Hepatocyte (in vitro differentiated cells): Measurements from ENCODE around the gene MLIP. TPM values are rescaled to one million over a fixed set of nuclear protein-coding genes. Genes with fewer than 3 reads are reported as not detected.
A peak's percentile ranks its signal among the peaks of the same experiment; 100 is the strongest.

Experiments used
- DNase-seq: peaks from one replicate; pipeline ENCODE4 v3.0.0-alpha.2; 2016; ENCODE audit warnings: low spot score
- H2AFZ ChIP-seq: fragments of 200-600 bp; sonication (generic); 2 replicates; pipeline ENCODE4 v1.6.0; 2016; ENCODE audit warnings: antibody characterized with exemption, mild to moderate bottlenecking
- H3K27ac ChIP-seq: fragments of 200-600 bp; sonication (generic); 2 replicates; pipeline ENCODE4 v1.5.1; 2016; ENCODE audit warnings: mild to moderate bottlenecking
- H3K27me3 ChIP-seq: fragments of 200-600 bp; sonication (generic); 2 replicates; pipeline ENCODE4 v1.6.1; 2016
- H3K36me3 ChIP-seq: fragments of 200-600 bp; sonication (generic); replicated peaks from 2 replicates; pipeline ENCODE4 v1.5.1; 2016; ENCODE audit warnings: low read depth; ENCODE audit not compliant: insufficient read depth
- H3K4me1 ChIP-seq: fragments of 200-600 bp; sonication (generic); 2 replicates; pipeline ENCODE4 v1.5.1; 2016; ENCODE audit warnings: mild to moderate bottlenecking, moderate library complexity; ENCODE audit not compliant: insufficient read depth
- H3K4me2 ChIP-seq: fragments of 200-600 bp; sonication (generic); 2 replicates; pipeline ENCODE4 v1.6.0; 2016
- H3K4me3 ChIP-seq: fragments of 200-600 bp; sonication (generic); 2 replicates; pipeline ENCODE4 v1.5.1; 2016; ENCODE audit warnings: mild to moderate bottlenecking
- H3K79me2 ChIP-seq: fragments of 200-600 bp; sonication (generic); 2 replicates; pipeline ENCODE4 v1.6.0; 2017; ENCODE audit warnings: mild to moderate bottlenecking
- H3K9me2 ChIP-seq: fragments of 200-600 bp; sonication (generic); replicated peaks from 2 replicates; pipeline ENCODE4 v1.6.0; 2017; ENCODE audit warnings: mild to moderate bottlenecking; ENCODE audit not compliant: insufficient read depth
- H3K9me3 ChIP-seq: fragments of 200-600 bp; sonication (generic); 2 replicates; pipeline ENCODE4 v1.5.1; 2016; ENCODE audit warnings: low read depth, mild to moderate bottlenecking
- H4K20me1 ChIP-seq: fragments of 200-600 bp; sonication (generic); 2 replicates; pipeline ENCODE4 v1.6.0; 2016; ENCODE audit warnings: mild to moderate bottlenecking; ENCODE audit not compliant: insufficient read depth, poor library complexity, severe bottlenecking
- EZH2 ChIP-seq: fragments of 200-600 bp; sonication (generic); IDR thresholded peaks from 2 replicates; pipeline ENCODE4 v1.6.1; 2016; ENCODE audit warnings: antibody characterized with exemption, mild to moderate bottlenecking, borderline replicate concordance
- EZH2phosphoT487 ChIP-seq: fragments of 200-600 bp; sonication (generic); IDR thresholded peaks from one replicate; pipeline ENCODE4 v1.6.1; 2018; ENCODE audit warnings: antibody characterized with exemption, mild to moderate bottlenecking, low read depth, moderate library complexity; ENCODE audit not compliant: unreplicated experiment, severe bottlenecking
- WGBS: methylation state at CpG from one replicate; pipeline ENCODE4 v1.1.6; 2016; ENCODE audit warnings: low lambda C conversion rate; ENCODE audit errors: missing lambda C conversion rate; 5-methylcytosine and 5-hydroxymethylcytosine counted together
- polyA plus RNA-seq: library from polyadenylated mRNA; unstranded; fragments of >200 nt; fragmentation: Nextera tagmentation; extraction: Ambion mirVana; gene quantifications from 2 replicates; pipeline ENCODE4 v1.2.1, GENCODE V29; 2016
- total RNA-seq: library from RNA; depleted of rRNA; stranded (reverse); fragments of >200 nt; gene quantifications from 2 replicates; pipeline ENCODE4 v1.2.3, GENCODE V29; 2014
- TF ChIP-seq, protein P1 (sequence below): fragments of 200-600 bp; sonication (generic); IDR thresholded peaks from 2 replicates; pipeline ENCODE4 v1.5.1; 2016; ENCODE audit warnings: antibody characterized with exemption, mild to moderate bottlenecking; ENCODE audit not compliant: poor library complexity

MLIP gene
- total and polyA plus RNA-seq, 2 experiments from 2014 or later: 1.2 to 1.5 TPM

DNA sequence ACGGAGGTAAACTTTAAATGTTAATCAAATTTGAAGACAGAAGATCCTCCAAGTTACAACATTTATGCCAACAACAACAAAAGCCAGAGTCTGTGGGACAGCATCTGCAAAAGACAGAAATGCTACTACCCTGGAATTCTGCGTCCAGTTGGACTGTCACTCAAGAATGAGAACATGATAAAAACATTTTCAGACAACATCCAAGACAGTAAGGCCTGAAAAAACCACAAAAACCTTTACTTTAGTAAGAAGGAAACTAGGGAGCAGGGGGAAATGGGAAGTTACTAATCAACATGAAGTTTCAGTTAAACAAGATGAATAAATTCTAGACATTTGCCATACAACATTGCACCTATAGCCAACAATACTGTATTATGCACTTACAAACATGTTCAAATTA lies 77.6 kb downstream of the MLIP start:
- Histone ChIP-seq H3K4me2 (no peak overlapping the region), H3K4me3 (no peak overlapping the region), H2AFZ (no peak overlapping the region), H4K20me1 (no peaks in the 10 kb centered on the region), H3K9me2 (no peaks in the 10 kb centered on the region), H3K9me3 (no peaks in the 10 kb centered on the region), H3K4me1 (no peaks in the 10 kb centered on the region), H3K27me3 (no peaks in the 10 kb centered on the region), H3K27ac (no peak overlapping the region), H3K36me3 (no peaks in the 10 kb centered on the region), H3K79me2 (no peaks in the 10 kb centered on the region)
- TF ChIP-seq, protein P1, sequence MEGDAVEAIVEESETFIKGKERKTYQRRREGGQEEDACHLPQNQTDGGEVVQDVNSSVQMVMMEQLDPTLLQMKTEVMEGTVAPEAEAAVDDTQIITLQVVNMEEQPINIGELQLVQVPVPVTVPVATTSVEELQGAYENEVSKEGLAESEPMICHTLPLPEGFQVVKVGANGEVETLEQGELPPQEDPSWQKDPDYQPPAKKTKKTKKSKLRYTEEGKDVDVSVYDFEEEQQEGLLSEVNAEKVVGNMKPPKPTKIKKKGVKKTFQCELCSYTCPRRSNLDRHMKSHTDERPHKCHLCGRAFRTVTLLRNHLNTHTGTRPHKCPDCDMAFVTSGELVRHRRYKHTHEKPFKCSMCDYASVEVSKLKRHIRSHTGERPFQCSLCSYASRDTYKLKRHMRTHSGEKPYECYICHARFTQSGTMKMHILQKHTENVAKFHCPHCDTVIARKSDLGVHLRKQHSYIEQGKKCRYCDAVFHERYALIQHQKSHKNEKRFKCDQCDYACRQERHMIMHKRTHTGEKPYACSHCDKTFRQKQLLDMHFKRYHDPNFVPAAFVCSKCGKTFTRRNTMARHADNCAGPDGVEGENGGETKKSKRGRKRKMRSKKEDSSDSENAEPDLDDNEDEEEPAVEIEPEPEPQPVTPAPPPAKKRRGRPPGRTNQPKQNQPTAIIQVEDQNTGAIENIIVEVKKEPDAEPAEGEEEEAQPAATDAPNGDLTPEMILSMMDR: no peak
- TF ChIP-seq EZH2: no peak
- no peak for TF ChIP-seq EZH2phosphoT487
- no peak for DNase-seq
- WGBS: 81% methylated on average over 2 of the region's 2 CpGs

GRCh38 chr6:54191461-54191860 lies 80.2 kb downstream of the MLIP start:
- Histone ChIP-seq H3K4me1 (no peaks in the 10 kb centered on the region), H3K79me2 (no peaks in the 10 kb centered on the region), H3K9me2 (no peaks in the 10 kb centered on the region), H3K27ac (no peak overlapping the region), H3K27me3 (no peaks in the 10 kb centered on the region), H4K20me1 (no peaks in the 10 kb centered on the region), H3K36me3 (no peaks in the 10 kb centered on the region), H3K4me2 (no peak overlapping the region), H3K9me3 (no peaks in the 10 kb centered on the region), H3K4me3 (no peak overlapping the region), H2AFZ (no peak overlapping the region)
- peak; percentile 34 for DNase-seq
- TF ChIP-seq EZH2phosphoT487 (no peak), EZH2 (no peak)
- TF ChIP-seq, protein P1: no peak
- WGBS: 84% methylated on average over 2 of the region's 2 CpGs

DNA sequence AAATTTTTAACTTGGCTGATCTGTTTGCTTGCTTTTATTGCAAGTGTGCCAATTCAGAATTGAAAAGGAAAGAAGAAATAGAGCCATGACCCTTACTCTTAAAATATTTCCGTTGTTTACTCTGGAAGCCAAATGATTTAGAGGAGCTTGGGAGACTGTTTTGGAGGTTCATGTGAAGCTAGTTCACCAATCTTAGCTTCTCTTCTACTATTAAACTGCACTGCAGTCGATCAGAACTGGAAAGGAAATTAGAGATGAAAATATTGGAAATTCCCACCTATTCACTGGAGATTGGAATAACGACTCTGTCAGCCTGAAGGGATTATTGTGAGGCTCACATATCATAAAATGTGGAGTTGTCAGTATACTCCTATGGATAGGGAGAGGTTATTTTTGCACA lies 81.8 kb downstream of the MLIP start:
- no peak overlapping the region for H2AFZ ChIP-seq
- H3K9me2 ChIP-seq: no peaks in the 10 kb centered on the region
- H3K4me1 ChIP-seq: no peaks in the 10 kb centered on the region
- no peaks in the 10 kb centered on the region for H3K27me3 ChIP-seq
- DNase-seq: no peak
- H3K9me3 ChIP-seq: no peaks in the 10 kb centered on the region
- H3K4me2 ChIP-seq: no peak overlapping the region
- no peaks in the 10 kb centered on the region for H3K79me2 ChIP-seq
- no peak overlapping the region for H3K4me3 ChIP-seq
- no peak for TF ChIP-seq EZH2
- TF ChIP-seq, protein P1: no peak
- no peak for TF ChIP-seq EZH2phosphoT487
- no peaks in the 10 kb centered on the region for H4K20me1 ChIP-seq
- 86% methylated on average over 3 of the region's 3 CpGs for WGBS
- H3K36me3 ChIP-seq: no peaks in the 10 kb centered on the region
- H3K27ac ChIP-seq: no peak overlapping the region

- peak overlapping the region; percentile 35 for H3K27ac ChIP-seq
- no peaks in the 10 kb centered on the region for H3K79me2 ChIP-seq
- H3K4me2 ChIP-seq: no peak overlapping the region
- no peaks in the 10 kb centered on the region for H3K9me2 ChIP-seq
- no peaks in the 10 kb centered on the region for H3K36me3 ChIP-seq
- WGBS: 46% methylated on average over 3 of the region's 3 CpGs
- no peaks in the 10 kb centered on the region for H3K27me3 ChIP-seq
- H2AFZ ChIP-seq: no peak overlapping the region
- no peaks in the 10 kb centered on the region for H3K4me1 ChIP-seq
- DNase-seq: no peak
- H3K9me3 ChIP-seq: no peaks in the 10 kb centered on the region
- TF ChIP-seq EZH2 (no peak), EZH2phosphoT487 (no peak)
- TF ChIP-seq, protein P1: no peak
- H3K4me3 ChIP-seq: no peak overlapping the region
- no peaks in the 10 kb centered on the region for H4K20me1 ChIP-seq
Measured at GRCh38 chr6:54193560-54193959, 82.3 kb downstream of the MLIP start.
